Right cardiac atrium (tissue), 5 donors: Measurements from ENCODE around the gene SETD3. TPM values are rescaled to one million over a fixed set of nuclear protein-coding genes. Genes with fewer than 3 reads are reported as not detected.
A peak's percentile ranks its signal among the peaks of the same experiment; 100 is the strongest.

Experiments
- ATAC-seq, 2 donors: fragments of 200-7000 bp; cut with Tn5 transposase; one replicate each; pipeline versions ENCODE4 v1.8.0 to v1.9.1; 2020; ENCODE audit warnings: moderate library complexity in 2 of 2, mild to moderate bottlenecking in 1 of 2
- DNase-seq, 3 donors: peaks; one replicate each; pipeline ENCODE4 v3.0.0-alpha.2; 2020
- H3K27ac ChIP-seq: one replicate; pipeline ENCODE4 v1.5.1; 2013; ENCODE audit warnings: mild to moderate bottlenecking, low read length, control low read depth, moderate library complexity
- H3K27me3 ChIP-seq: one replicate; pipeline ENCODE4 v1.6.1; 2013; ENCODE audit not compliant: control insufficient read depth, insufficient read depth
- H3K4me1 ChIP-seq: one replicate; pipeline ENCODE4 v1.6.1; 2013; ENCODE audit warnings: low read length; ENCODE audit not compliant: control insufficient read depth, insufficient read depth
- H3K4me3 ChIP-seq: one replicate; pipeline ENCODE4 v1.5.1; 2013; ENCODE audit warnings: low read length, control low read depth
- H3K9me3 ChIP-seq: one replicate; pipeline ENCODE4 v1.6.1; 2013; ENCODE audit warnings: low read length; ENCODE audit not compliant: control insufficient read depth
- WGBS: extraction: QIAGEN DNeasy Blood & Tissue Kit; methylation state at CpG from one replicate; pipeline ENCODE4 v1.1.7; 2013; 5-methylcytosine and 5-hydroxymethylcytosine counted together
- intact Hi-C, 4 donors: fragments of 100-400 bp; cut with DNase I; formaldehyde crosslinking; loops; one replicate each; pipeline versions ENCODE4 v1.11.0 to v1.14.0; 2022 to 2023
- polyA plus RNA-seq: library from polyadenylated mRNA; stranded (reverse); fragments of 200-250 nt; gene quantifications from one replicate; pipeline ENCODE4 v1.2.3, GENCODE V29; 2013
- total RNA-seq, 4 donors: library from RNA; stranded (reverse); fragmentation: NEBNext Ultra II Directional; extraction: Animal tissue kit (Norgen Biotek cat#: 25700); gene quantifications; one replicate each; pipeline ENCODE4 v1.2.1, GENCODE V29; 2021
- donor health status: healthy with polysubstance abuse.
- donor health status: DM: no; HTN: yes; CAD: no.
- donor health status: DM: no; HTN: no; CAD: no.
- donor health status: DM: no; HTN: yes; CAD: no; lungs with severe emphysema.
- donor health status: DM: yes; HTN: yes; CAD: no.

SETD3 gene
- total and polyA plus RNA-seq, 5 donors, result 65.4 to 127 (median 106) TPM

DNA sequence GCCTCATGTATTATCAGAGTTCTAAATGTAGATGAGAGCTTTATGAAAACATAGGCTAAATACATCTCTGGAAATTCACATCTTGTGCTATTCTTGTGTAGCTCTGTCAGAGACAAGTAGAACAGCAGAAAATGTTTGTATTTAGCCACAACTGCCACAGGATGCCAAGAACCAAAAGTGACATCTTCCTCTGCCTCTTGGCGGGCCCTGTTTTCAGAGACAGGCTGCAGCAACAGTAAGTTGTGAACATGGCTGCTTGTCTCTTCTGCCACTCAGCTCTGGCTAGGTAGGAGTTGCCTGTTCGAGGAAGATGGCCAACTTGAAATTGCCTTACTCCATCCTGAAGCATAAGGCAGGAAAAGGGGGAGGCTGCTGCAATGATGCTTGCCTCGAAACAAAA, 30.4 kb downstream of the SETD3 start:
- H3K9me3 ChIP-seq, result no peaks in the 10 kb centered on the region
- ATAC-seq (no peak), DNase-seq (no peak)
- intact Hi-C loops, result no loop called here
- no peaks in the 10 kb centered on the region for H3K27me3 ChIP-seq
- H3K27ac ChIP-seq, result no peak overlapping the region
- no peak overlapping the region for H3K4me3 ChIP-seq
- WGBS, result 84% methylated on average over 3 of the region's 3 CpGs
- H3K4me1 ChIP-seq, result no peaks in the 10 kb centered on the region

DNA sequence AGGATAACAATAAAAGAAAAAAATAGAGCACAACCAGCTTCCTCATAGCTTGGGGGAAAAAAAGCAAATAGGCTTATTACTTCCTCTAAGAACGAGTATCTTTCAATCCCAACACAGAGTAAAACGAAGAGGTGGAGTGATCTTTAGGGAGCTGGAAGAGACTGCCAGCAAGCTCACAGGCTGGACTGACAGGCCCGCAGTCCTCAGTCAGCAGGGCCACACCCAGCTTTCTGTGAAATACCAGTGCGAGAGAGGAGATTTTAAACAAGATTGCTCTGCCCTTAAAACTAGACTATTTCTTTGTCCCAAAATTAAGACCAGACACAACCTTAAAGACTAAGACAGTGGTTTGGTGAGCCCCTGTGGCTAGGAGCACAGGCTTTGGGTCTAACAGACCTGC, 32.9 kb downstream of the SETD3 start:
- Histone ChIP-seq H3K27me3 (no peaks in the 10 kb centered on the region), H3K9me3 (no peaks in the 10 kb centered on the region), H3K27ac (no peak overlapping the region), H3K4me1 (no peaks in the 10 kb centered on the region), H3K4me3 (no peak overlapping the region)
- intact Hi-C loops, result no loop called here
- 85% methylated on average over 4 of the region's 4 CpGs for WGBS
- DNase-seq (no peak), ATAC-seq (no peak)

DNA sequence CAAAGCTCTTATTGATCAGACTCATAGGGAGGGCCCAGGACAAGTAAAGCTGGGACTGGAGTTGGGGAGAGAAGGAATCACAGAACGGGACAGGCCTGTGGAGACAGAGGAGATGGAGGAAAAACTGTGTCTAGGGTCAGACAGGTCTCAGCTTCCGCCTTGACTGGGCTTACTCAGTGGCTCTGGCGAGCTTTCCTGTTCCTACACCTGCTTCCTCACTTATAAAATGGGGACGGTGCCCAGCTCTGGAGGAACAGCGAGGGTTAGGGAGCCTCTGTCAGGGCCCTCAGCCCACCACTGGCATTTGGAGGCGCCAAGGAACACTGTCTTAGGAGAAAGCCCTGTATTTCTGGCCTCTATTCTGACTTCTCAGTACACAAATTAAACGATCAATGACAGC, 34.7 kb downstream of the SETD3 start:
- ATAC-seq (no peak), DNase-seq (no peak)
- 80% methylated on average over 7 of the region's 7 CpGs for WGBS
- Histone ChIP-seq H3K4me3 (no peak overlapping the region), H3K9me3 (no peaks in the 10 kb centered on the region), H3K27ac (no peak overlapping the region), H3K27me3 (no peaks in the 10 kb centered on the region), H3K4me1 (no peaks in the 10 kb centered on the region)
- intact Hi-C loops, result no loop called here

GRCh38 chr14:99441918-99442317, 38.7 kb downstream of the SETD3 start:
- H3K4me1 ChIP-seq, result no peaks in the 10 kb centered on the region
- ATAC-seq (no peak), DNase-seq (no peak)
- H3K27ac ChIP-seq, result no peak overlapping the region
- WGBS, result 93% methylated on average over 7 of the region's 7 CpGs
- H3K9me3 ChIP-seq, result no peaks in the 10 kb centered on the region
- H3K4me3 ChIP-seq, result no peak overlapping the region
- intact Hi-C loops, result no loop called here
- H3K27me3 ChIP-seq, result no peaks in the 10 kb centered on the region

GRCh38 chr14:99441157-99441870, 39.3 kb downstream of the SETD3 start:
- intact Hi-C loops, result no loop called here
- DNase-seq, result no peak
- H3K27ac ChIP-seq, result no peak overlapping the region
- 94% methylated on average over 11 of the region's 11 CpGs for WGBS
- no peak for ATAC-seq
- H3K4me1 ChIP-seq, result no peaks in the 10 kb centered on the region
- H3K27me3 ChIP-seq, result no peaks in the 10 kb centered on the region
- no peak overlapping the region for H3K4me3 ChIP-seq
- no peaks in the 10 kb centered on the region for H3K9me3 ChIP-seq

DNA sequence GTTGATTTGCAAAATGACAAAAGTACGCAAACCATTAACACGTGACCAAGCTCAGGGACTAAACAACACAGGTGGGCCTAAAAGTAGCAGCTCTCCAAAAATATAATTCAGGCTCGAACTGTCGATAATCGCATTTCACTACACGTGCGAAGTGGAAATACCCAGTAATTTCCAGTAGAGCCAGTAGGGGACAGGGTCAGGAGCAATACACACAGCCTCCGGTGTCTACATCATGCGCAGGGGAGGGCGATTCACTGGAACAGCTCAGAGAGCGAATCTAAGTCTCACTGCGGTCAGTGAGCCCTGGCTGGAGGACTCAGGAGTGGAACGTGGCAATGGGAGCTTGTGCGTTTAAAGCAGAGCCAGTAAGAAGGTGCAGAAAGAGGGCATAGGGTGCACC, 40.4 kb downstream of the SETD3 start:
- Histone ChIP-seq H3K9me3 (no peaks in the 10 kb centered on the region), H3K27me3 (no peaks in the 10 kb centered on the region), H3K4me3 (no peak overlapping the region), H3K4me1 (no peaks in the 10 kb centered on the region), H3K27ac (no peak overlapping the region)
- intact Hi-C loops, result no loop called here
- no peak for DNase-seq
- WGBS, result 89% methylated on average over 14 of the region's 14 CpGs
- no peak for ATAC-seq

- no peaks in the 10 kb centered on the region for H3K27me3 ChIP-seq
- 65% methylated on average over 3 of the region's 3 CpGs for whole genome bisulfite sequencing
- H3K9me3 ChIP-seq, result no peaks in the 10 kb centered on the region
- no peak overlapping the region for H3K27ac ChIP-seq
- H3K4me1 ChIP-seq, result no peaks in the 10 kb centered on the region
- no peak for DNase-seq
- intact Hi-C loops, result no loop called here
- no peak for ATAC-seq
- H3K4me3 ChIP-seq, result no peak overlapping the region
These were observed 43.0 kb downstream of the SETD3 start for GRCh38 chr14:99437706-99438105.

GRCh38 chr14:99436247-99437180, 44.1 kb downstream of the SETD3 start:
- DNase-seq (no peak), ATAC-seq (peak; percentile 25 to 65)
- 71% methylated on average over 14 of the region's 14 CpGs for WGBS
- no peak overlapping the region for H3K27ac ChIP-seq
- no peaks in the 10 kb centered on the region for H3K9me3 ChIP-seq
- no peaks in the 10 kb centered on the region for H3K4me1 ChIP-seq
- no peak overlapping the region for H3K4me3 ChIP-seq
- intact Hi-C loops, result no loop called here
- no peaks in the 10 kb centered on the region for H3K27me3 ChIP-seq

GRCh38 chr14:99435327-99435726, 45.3 kb downstream of the SETD3 start:
- no peak overlapping the region for H3K4me3 ChIP-seq
- H3K9me3 ChIP-seq, result no peaks in the 10 kb centered on the region
- WGBS, result 83% methylated on average over 4 of the region's 4 CpGs
- no peaks in the 10 kb centered on the region for H3K4me1 ChIP-seq
- ATAC-seq (no peak), DNase-seq (no peak)
- H3K27me3 ChIP-seq, result no peaks in the 10 kb centered on the region
- intact Hi-C loops, result no loop called here
- H3K27ac ChIP-seq, result no peak overlapping the region

GRCh38 chr14:99432485-99432884, 48.2 kb downstream of the SETD3 start:
- Histone ChIP-seq H3K27me3 (no peaks in the 10 kb centered on the region), H3K27ac (no peak overlapping the region), H3K4me3 (no peak overlapping the region), H3K4me1 (no peaks in the 10 kb centered on the region), H3K9me3 (no peaks in the 10 kb centered on the region)
- ATAC-seq (no peak), DNase-seq (no peak)
- WGBS, result 79% methylated on average over 1 of the region's 1 CpG
- intact Hi-C loops, result no loop called here

DNA sequence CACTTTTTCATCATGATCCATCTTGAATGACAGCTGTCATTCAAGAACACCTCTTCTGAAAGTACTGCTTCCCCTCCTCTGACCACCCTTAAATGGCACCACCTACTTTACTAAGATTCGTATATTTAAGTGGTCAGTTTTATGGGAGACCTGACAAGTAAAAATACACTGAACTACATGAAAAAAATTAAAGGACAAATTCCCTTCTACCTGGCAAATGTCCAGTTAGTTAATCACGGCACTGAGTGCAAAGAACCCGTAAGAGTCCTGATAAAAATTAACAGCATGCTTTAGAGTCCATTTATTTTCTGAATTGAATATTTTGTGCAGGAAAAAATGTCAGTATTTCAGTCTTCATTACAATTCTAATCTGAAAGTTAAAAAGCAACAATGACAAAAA, 48.7 kb downstream of the SETD3 start:
- Histone ChIP-seq H3K4me3 (no peak overlapping the region), H3K27me3 (no peaks in the 10 kb centered on the region), H3K4me1 (no peaks in the 10 kb centered on the region), H3K9me3 (no peaks in the 10 kb centered on the region), H3K27ac (no peak overlapping the region)
- intact Hi-C loops, result no loop called here
- ATAC-seq (no peak), DNase-seq (no peak)
- 30% methylated on average over 3 of the region's 3 CpGs for WGBS
